Fibroblast of villous mesenchyme (primary cell): ENCODE data around the gene MYL9. TPM values are rescaled to one million over a fixed set of nuclear protein-coding genes. Genes with fewer than 3 reads are reported as not detected.

ENCODE experiments used
- DNase-seq: peaks from one replicate; pipeline ENCODE4 v3.0.0-alpha.2; 2010; ENCODE audit warnings: low read depth
- H3K4me3 ChIP-seq: 2 replicates; pipeline ENCODE4 v1.5.1; 2011; ENCODE audit warnings: low read depth, mild to moderate bottlenecking, low read length
- total RNA-seq: library from RNA; depleted of rRNA; stranded (reverse); fragments of >200 nt; gene quantifications from 2 replicates; pipeline ENCODE4 v1.2.3, GENCODE V29; 2012
- TF ChIP-seq, protein P1 (sequence below): IDR thresholded peaks from 2 replicates; pipeline ENCODE4 v1.5.1; 2012; ENCODE audit warnings: low read depth, mild to moderate bottlenecking, low read length; ENCODE audit not compliant: insufficient read depth

The MYL9 gene
- total RNA-seq, 1 donor, result 184 TPM

DNA sequence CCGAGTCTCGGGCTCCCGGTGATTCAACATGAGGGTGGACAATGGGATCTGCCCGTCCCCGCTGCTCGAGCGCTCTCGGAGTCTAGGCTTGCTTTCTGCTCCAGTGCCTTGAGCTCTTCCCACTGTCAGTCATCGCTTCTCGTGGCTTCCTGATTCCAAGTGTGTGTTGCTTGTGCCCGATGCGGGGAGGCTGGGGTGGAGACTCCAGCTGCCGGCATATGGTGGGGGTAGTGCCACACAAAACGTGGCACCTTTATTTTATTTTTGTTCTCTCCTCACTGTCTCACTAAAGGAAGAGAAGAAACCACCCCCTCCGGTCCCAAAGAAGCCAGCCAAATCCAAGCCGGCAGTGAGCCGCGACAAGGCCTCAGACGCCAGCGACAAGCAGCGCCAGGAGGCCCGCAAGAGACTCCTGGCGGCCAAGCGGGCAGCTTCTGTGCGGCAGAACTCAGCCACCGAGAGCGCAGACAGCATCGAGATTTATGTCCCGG is 14.8 kb upstream of the MYL9 start:
- no peak overlapping the region for H3K4me3 ChIP-seq
- DNase-seq, result no peak

DNA sequence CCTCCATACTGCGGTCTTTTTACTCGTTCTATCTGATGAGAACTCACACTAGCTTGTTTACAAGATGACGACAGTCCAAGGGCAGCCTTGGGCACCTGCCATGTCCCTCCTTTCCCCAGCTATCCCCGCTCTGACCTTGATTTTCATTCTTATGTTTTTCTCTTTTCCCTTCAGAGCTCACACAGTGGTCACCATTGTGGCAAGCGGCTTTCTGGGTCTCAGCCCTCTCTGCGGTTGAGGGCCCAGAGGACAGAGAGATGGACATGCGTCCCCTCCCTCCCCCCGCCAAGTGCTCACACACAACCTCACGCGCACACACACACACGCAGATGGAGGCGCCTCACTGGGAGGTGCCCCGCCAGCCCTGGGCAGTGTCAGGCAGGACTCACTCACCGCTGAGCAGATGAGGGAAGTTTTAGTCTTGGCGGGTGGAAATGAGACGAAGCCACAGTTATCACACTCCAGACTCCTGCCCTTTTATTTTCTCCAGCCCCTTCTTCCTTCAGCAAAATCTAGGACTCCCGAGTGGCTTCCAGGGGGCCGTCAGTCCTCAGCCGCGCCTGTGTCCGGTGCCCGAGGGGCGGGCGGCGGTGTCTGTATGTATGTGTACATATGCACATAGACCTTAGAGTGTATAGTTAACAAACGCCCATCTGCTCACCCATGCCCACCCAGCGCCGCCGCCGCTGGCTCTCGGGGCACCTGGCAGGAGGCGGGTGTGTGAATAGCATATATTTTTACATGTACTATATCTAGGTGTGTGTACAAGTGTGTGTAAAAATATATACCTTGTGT is 13.8 kb upstream of the MYL9 start:
- no peak overlapping the region for H3K4me3 ChIP-seq
- TF ChIP-seq, protein P1, sequence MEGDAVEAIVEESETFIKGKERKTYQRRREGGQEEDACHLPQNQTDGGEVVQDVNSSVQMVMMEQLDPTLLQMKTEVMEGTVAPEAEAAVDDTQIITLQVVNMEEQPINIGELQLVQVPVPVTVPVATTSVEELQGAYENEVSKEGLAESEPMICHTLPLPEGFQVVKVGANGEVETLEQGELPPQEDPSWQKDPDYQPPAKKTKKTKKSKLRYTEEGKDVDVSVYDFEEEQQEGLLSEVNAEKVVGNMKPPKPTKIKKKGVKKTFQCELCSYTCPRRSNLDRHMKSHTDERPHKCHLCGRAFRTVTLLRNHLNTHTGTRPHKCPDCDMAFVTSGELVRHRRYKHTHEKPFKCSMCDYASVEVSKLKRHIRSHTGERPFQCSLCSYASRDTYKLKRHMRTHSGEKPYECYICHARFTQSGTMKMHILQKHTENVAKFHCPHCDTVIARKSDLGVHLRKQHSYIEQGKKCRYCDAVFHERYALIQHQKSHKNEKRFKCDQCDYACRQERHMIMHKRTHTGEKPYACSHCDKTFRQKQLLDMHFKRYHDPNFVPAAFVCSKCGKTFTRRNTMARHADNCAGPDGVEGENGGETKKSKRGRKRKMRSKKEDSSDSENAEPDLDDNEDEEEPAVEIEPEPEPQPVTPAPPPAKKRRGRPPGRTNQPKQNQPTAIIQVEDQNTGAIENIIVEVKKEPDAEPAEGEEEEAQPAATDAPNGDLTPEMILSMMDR, result no peak
- no peak for DNase-seq

More for the DNA sequence above, 14.8 kb upstream of the MYL9 start:
- TF ChIP-seq, protein P1, result no peak

DNA sequence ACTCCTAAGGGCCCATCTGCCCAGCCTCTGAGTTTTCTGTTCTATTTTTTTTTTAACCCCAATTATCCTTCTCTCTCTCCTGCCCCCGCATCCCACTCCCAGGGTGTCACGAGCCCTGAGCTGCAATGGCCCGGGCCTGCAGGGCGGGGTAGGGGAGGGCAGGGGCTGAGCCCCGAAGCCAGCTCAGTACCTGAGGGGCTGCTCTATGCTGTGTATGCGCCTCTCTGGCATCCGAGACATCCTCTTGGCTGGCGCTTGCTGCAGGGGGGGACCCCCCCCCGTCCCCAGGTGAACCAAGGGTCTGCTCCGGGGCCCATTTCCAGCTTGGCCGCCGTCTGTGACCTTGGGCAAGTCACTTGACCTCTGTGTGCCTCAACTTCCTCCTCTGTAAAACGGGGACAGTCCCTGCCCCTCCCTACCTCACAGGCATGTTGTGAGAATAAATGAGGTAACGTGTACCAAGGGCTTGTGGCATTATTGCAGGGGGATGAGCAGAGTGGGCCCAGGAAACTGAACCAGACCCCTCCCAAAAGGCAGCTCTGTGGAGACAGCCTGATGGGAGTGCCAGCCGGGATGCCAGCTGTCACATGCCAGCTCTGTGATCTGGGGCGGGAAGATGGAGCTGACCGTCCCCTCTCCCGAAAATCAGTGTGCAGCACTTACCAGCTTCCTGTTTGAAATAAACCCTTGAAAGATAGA is 13.0 kb upstream of the MYL9 start:
- no peak for DNase-seq
- TF ChIP-seq, protein P1, result no peak
- no peak overlapping the region for H3K4me3 ChIP-seq

DNA sequence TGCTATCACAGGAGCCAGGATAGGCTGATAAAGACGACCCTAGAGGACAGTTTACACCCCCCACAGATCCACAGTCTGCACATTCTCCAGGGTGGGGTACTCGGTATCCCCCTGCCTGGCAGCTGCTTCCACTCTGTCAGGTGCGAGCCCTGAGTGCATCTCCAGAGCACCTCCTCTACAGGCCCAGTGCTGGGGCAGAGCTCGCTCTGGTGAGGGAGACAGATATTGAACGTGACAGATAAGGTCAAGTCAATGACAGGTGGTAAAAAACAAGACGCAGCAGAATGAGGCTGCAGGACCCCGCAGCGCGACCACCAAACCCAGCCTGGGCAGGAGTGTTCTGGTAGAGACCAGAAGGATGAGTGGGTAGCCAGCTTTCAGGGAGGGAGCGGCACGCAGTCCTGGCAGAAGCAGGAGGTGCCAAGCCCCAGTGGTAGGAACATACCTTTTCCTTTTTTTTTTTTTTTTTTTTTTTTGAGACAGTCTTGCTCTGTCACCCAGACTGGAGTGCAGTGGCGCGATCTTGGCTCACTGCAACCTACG is 12.4 kb upstream of the MYL9 start:
- DNase-seq, result no peak
- TF ChIP-seq, protein P1, result no peak

DNA sequence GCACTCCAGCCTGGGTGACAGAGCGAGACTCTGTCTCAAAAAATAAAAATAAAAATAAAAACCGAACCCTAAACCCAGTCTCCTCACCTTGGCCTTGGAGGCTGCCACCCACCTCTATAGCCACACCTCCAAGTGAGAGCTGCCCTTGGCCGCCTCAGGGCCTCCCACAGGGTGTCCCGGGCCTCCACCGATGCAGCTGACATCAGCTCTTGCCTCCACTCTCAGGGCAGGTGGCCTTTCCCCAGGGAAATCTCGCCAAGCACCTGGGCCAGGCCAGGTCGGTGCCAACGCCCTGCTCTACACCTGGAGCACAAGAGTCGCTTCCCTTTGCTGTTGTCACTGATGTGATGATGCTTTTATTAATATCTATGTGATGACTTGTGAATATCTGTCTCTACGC is 8.9 kb upstream of the MYL9 start:
- TF ChIP-seq, protein P1, result no peak
- no peak overlapping the region for H3K4me3 ChIP-seq
- DNase-seq, result no peak

More for the DNA sequence above, 12.4 kb upstream of the MYL9 start:
- H3K4me3 ChIP-seq, result no peak overlapping the region

DNA sequence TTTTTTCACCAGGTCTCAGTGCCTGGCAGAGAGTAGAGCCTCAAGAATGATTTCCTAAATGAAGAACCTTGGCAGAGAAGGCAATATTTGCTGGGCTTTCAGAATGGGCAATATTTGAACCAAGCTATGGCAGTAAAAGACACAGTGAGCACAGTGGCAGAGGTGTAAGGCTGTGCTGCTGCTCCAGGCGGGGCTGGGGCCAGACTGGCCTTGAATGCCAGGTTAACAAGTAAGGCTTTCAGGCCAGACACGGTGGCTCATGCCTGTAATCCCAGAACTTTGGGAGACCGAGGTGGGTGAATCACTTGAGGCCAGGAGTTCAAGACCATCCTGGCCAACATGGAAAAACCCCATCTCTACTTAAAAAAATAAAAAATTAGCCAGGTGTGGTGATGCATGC is 8.5 kb upstream of the MYL9 start:
- TF ChIP-seq, protein P1, result no peak
- H3K4me3 ChIP-seq, result no peak overlapping the region
- DNase-seq, result no peak
